ENCODE results near the gene UGT2B17.

DNA sequence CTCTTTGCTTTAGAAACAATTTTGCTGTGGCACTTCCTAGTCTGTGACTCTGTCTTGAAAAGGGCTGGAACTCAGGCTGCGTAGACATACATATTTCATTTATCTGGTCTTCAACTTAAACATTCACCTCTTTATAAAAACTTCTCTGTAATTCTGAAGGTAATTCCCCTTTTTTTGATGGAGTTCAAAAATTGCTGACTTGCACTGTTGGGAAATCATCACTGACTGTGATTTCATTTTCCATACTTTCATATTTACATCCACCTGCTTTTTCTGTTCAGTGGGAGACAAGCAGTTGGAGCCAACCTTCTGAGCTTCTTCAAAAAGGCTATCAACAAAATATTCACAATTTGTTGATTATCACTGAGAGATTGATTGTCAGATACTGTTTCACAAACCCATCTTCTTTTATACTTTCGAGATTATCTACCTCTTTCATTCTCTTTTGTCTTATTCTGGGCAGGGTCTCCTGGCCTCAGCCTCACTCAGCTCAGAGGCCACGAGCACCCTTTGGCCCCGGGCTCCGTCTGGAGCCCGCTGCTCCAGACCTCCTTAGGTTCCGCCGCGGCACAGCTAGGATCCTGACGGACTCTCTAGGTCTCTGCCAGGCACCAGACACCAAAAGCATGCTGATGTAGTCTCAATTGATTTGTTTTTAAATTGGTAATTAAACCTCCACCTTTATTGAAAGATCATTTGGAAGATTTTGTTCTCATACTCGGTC lies 39.7 kb upstream of the UGT2B17 start:
- TF ChIP-seq, protein P1, sequence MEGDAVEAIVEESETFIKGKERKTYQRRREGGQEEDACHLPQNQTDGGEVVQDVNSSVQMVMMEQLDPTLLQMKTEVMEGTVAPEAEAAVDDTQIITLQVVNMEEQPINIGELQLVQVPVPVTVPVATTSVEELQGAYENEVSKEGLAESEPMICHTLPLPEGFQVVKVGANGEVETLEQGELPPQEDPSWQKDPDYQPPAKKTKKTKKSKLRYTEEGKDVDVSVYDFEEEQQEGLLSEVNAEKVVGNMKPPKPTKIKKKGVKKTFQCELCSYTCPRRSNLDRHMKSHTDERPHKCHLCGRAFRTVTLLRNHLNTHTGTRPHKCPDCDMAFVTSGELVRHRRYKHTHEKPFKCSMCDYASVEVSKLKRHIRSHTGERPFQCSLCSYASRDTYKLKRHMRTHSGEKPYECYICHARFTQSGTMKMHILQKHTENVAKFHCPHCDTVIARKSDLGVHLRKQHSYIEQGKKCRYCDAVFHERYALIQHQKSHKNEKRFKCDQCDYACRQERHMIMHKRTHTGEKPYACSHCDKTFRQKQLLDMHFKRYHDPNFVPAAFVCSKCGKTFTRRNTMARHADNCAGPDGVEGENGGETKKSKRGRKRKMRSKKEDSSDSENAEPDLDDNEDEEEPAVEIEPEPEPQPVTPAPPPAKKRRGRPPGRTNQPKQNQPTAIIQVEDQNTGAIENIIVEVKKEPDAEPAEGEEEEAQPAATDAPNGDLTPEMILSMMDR (IDR thresholded peaks at IDR 0.05): no peak
- TF ChIP-seq POLR2A (IDR thresholded peaks at IDR 0.05): no peak
